Smooth muscle cell of the brain vasculature (primary cell): ENCODE data around the gene RNF207.

ENCODE experiments used
- DNase-seq: peaks from one replicate; pipeline ENCODE4 v3.0.0-alpha.2; 2012; ENCODE audit warnings: low read depth, low spot score

RNF207 gene, protein sequence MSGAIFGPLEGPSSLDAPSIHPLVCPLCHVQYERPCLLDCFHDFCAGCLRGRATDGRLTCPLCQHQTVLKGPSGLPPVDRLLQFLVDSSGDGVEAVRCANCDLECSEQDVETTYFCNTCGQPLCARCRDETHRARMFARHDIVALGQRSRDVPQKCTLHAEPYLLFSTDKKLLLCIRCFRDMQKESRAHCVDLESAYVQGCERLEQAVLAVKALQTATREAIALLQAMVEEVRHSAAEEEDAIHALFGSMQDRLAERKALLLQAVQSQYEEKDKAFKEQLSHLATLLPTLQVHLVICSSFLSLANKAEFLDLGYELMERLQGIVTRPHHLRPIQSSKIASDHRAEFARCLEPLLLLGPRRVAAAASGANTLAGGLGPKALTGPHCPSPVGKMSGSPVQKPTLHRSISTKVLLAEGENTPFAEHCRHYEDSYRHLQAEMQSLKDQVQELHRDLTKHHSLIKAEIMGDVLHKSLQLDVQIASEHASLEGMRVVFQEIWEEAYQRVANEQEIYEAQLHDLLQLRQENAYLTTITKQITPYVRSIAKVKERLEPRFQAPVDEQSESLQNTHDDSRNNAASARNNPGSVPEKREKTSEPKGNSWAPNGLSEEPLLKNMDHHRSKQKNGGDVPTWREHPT

DNA sequence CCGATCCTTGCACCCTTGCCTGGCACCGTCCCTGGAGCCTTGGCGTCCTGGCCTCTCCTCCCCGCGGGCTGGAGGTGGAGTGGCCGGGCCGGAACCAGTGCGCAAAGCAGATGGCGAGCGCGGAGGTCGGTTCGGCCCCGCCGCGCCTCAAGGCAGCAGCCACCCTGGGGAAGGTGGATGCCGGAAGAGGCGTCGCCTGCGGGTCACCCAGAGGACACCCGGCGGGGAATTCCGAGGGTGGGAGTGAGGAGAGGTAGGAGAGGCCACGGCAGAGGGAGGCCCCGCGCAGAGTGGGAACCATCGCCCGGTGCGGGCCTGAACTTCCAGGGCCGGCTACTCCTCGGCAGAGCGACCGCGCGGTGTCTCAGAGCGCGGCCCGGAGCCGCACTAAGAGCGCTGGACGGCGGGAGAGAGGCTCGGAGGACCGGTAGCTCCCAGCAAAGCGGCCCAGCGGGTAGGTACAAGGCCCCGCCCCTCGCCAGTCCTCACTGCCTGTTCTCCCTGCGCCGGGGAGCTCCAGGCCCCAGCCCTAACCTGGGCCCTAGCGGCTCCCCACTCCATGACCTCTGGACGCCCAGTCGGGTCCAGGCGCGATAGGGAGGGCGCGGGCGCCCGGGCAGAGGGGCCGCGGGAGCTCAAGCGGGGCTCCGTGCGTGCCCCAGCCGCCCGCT is at the start of gene RNF207:
RNF207 (plus strand) TSS at position 271 of the 671 bp plus-strand sequence. CDS start 417 bp downstream, outside the sequence.
- no peak for DNase-seq

DNA sequence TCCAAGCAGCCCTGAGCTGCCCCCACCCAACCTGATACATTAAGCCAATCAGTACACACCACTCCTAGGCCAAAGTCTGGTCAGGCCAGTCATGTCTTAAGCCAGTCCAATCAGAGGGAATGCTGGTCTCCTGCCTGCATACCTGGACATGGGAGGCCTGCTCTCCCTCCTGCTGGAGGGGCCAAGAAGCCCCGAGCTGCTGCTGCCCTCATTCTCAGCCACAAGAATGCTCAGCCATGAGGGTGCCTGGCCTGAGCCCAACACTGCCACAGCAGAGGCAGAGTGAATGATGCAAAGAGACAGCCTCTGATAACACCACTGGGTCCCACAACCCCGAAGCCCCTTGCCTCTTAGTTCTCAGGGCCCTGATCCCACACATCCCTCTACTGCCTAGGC is 48.8 kb upstream of the RNF207 start:
- DNase-seq: peak; percentile 17

DNA sequence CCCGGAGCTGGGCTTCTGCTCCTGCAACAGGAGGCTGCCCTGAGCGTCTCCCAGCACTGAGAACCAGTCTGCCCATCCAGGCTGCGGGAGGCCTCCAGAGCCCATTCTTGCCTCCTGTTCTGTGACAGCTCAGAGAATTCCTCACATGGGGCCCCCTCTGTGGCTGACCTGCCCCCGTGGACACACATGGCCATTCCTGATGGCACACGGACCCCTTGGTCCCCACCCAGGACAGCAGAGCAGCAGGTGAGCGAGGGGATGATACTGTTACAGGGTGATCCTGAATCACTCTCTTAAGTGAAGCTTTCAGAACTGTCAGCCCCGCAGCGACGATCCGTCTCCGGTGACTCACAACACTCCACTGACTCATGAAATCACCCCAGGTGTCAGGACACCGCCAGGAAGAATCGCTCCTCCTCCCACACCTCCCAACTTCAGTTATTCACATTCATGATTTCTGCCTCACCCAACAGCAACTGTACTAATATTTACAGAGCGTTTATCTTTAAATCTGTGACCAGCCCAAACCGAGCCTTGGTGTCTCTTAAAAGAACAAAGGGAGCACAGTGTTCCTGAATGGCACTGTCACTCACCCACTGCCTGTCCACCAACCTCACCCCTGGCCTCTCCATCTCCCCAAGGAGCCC is 48.3 kb upstream of the RNF207 start:
- peak; percentile 40 for DNase-seq

DNA sequence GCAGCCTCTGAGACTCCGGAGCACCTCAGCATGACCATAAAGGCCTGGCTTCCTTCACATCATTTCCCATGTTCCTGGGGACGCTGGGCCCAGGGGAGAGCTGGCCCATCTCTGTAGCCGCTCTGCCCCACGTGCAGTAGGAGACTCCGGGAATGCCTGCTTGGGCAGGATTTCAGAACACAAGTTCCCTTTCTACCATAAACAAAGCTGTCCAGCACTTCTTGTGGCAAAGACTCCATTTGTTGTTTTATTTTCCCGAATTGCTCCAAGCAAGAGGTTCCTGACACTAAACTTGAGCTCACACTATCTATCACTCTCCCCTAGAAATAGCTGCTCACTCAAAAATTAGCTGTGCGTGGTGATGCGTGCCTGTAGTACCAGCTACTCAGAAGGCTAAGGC is 47.7 kb upstream of the RNF207 start:
- no peak for DNase-seq

DNA sequence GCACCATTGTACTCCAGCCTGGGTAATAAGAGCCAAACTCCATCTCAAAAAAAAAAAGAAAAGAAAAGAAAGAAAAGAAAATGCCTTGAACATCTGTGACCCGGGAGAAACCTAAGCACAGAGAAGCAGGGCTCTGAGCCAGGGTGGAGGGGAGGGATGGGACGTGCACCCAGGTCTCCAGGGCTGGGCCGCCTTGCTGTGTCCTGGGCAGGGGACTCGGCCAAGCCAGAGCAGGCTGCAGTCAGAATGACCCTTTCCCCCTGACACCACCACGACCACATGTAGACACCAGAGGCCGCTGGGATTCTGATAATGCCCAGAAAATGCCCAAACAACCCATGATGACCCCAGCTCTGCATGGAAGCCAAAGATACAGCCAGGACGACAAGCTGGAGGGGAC is 43.6 kb upstream of the RNF207 start:
- DNase-seq: no peak

DNA sequence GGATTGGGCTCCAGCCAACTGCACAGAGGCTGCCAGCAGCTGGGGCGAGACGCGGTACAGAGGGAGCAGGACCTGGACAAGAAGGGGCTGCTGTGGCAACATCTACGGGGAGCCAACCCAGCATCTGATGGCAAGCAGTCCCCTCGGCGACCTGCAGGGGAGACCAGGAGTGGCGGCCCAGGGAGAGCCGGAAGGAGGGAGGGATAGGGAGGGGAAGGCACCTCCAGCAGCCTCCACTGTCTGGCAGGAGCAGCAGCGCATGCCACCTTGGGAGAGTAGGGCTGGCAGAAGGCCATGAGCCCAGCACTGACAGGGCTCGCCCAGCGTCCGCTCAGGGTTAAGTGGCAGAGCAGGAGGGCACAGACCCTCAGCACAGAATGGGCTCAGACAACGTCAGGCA is 43.1 kb upstream of the RNF207 start:
- DNase-seq: no peak

DNA sequence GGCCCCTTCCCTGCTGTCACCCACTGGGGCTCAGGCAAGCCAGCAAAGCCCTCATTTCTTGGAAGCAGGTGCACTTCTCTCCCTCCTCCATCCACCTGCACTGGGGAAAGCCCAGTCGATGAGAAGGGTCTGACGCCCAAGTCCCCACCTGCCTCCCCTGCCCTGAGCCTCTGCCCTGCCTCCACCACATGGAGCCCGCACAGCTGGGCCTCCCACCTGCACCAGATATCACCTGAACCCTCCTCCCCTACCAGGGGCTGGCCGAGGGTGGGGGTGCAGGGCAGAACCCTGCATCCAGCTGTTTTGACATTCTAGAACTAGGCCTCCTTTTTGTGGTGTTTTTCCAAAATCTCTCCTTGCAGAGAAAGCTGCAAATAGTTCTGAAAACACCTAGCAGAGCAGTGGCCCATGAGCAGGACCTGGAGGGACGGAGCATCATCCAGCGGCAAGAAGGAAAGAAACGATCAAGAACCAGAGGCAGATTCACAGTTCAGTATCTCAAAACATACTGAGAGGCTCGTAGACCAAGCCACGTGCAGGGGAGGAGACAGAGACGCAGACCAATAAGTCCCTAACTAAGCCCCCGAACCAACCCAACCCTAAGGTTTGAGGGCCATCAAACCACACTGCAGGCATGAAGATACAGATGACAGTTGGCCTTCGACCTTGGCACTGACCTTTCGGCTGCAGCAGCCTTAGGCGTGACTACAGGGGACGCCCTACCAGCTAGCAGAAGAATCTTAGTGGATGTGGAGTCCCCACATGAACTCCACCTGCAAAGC is 42.5 kb upstream of the RNF207 start:
- no peak for DNase-seq

DNA sequence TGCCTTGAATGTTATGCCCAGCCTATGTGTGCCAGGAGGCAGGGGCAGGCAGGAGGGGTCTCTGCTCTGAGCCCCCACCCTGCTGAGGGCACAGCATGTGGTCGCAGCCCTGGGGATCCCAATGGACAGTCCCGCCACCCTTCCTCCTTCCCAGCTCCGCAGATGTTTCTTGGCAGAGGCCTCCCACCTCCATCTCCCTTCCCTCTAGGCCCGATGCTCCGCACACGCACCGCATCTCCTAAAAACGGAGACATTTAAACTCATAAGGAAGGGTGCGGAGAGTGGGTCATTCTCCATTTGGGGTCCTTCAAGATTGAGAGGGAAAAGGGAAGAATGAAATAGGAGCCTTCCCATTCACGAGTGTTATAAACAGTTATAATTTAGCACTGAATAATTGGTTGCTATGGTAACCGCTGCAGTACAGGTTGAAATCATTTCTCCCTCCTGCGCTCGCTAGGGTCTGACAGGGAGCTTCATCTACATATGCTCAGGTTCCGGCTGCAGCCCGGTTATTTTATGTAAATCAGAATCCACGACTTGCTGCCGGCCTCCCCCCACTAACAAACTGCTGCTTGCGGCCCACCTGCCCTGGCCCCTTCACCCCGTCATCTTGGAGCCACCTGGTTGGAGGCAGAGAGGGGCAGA is 41.8 kb upstream of the RNF207 start:
- no peak for DNase-seq

DNA sequence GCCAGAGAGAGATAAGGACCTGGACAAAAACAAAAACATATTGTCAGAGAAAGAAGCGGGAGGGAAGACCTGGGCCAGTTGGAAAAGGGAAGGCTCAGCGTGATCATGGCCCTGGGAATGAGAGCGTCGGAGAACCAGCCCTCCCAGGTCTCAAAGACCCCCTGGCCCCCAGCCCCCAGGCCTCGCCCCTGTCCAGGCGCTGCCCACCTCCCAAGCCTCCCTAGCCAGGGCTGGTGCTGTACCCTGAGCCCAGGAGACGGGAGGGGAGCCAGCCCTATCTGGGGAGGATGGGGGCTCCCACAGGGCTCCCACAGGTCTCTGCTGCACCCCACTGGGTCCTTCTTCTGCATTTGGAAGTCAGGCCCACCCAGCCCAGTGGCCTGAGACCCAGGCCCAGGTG is 40.9 kb upstream of the RNF207 start:
- no peak for DNase-seq

DNA sequence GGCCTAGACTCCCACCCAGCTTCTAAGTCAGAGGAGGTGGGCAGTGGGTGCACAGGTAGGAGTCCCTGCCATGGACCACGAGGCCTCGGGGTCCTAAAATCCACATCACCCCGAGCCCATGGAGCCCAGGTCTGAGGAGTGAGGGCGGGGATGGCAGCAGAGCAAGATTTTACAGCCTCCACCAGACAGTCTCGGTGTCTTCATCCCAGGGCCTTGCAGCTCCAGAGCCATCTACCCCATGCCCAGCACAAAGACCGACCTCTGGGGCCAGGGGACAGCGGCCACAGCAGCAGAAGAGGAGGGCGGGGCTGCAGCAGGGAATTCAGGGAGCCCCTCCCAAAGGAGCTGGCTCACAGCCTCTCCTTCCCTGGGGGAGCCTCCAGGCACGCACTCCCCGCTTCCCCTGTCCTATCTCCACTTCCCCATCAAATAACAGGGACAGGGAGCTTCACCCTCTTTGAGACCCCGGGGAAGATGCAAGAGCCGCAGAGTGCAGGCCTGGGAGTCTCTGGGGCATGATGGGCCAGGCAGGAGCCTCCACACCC is 40.4 kb upstream of the RNF207 start:
- DNase-seq: no peak

DNA sequence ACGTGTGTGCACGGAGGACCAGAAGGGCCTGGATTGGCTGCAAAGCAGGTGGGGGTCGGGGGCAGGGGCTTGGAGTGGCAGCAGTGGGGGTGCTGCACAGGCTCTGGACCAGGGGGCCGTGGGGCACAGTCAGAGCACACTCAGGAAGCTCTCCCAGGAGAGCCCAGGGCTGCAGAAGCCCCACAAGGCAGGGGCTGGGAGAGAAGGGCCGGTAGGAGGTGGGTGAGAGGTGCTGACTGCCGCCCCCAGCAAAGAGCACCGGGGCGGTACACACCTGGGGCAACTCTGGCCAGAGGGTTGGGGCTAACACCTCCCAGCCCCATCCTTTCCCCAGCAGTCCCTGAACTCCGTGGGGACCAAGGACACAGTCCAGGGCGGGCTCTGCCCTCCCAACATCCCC is 39.7 kb upstream of the RNF207 start:
- no peak for DNase-seq

DNA sequence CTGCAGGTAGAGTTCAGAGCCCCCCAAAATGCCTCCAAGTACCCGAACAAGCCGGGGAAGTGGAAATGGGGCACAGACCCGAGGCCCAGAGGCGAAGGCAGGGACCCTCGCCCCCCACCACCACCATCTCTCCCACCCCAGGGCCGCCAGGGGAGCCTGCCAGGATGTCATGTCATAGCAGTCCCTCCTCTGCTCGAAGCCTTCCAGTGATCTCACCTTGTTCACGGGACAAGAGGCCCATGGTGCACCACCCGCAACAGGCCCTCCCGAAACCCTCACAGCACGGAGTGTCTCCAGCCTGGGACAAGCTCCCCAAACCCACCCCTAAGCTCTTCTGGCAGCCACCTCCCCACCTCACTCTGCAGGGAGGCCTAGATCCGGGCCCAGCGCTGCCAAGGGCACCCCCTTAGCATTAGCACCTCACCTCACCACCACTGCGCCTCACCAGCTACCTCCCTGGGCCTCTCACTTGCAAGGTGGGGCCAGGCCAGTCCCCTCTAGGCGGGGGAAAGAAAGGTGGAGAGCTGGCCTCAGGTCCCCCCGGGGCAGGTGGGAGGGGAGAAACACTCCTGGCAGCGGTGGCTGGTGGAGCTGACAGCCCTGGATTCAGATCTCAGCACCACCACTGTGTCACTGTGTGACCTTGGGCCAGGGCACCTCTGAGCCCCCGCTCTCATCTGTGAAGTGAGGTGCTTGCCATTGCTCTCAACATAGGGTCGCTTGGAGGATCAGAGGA is 39.1 kb upstream of the RNF207 start:
- DNase-seq: no peak

DNA sequence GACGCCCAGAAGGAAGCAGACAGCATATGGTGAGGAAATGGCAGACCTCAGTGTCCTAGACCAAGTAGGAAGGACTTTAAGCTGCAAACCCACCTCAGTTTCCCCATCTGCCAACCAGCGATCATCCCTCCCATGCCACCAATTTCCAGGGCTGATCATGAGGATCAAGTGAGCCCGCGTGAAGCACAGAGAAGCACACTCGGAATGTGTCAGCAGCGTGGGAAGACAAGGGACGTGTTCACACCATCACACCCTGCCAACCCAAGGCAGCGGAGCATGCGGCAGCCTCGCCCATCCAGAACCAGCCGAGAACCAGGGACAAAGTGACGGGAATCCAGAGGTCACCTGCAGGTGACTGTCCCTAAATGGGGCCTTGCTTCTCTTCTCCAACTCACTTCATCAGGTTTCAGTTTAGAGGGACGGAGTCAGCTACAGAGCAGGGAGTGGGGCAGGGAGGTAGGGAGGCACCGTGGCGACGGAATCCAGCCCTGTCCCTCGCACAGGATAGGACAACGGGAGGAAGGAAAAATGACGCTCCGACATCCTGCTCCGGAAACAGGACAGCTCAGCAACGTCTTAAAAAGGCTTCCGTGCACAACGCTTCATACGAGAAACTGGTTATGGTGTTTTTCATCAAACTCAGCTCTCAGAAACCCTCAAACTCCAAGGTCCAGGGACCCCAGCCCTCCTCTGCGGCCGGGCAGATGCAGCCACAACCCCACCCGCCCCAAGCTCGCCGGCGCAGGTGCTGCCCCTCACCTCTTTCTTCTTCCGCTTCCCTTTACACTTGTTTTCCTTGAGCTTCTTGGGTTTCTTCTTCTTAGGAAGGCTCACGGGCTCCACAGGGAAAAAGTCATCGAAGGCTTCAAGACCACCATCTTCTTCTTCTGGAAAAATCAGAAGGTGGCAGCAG is 38.3 kb upstream of the RNF207 start:
- no peak for DNase-seq

DNA sequence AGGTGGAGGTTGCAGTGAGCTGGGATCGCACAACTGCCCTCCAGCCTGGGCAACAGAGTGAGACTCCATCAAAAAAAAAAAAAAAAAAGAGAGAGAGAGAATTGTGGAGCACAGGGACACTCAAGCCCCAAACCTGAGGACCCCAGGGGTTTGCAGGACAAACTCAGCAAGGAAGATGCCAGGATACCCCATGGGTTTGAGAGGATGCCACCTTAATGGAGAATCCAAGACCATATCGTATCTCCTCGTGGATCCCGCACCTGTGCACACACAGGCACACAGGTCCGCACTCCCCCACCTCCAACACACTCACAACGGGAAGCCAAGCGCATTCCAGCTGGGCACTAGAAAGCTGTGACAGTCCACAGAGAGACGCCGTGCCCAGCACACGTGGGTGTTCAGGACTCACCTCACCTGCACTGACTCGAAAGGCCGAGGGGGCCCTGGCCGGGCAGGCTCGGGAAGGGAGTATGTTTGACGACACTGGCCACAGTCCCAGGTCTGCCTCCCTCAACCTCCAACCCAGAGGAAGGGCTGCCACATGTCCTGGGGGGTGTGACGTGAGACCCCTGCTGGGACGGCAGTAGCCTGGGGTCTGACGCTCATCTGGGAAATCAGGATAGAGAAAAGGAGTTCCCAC is 36.9 kb upstream of the RNF207 start:
- DNase-seq: no peak

DNA sequence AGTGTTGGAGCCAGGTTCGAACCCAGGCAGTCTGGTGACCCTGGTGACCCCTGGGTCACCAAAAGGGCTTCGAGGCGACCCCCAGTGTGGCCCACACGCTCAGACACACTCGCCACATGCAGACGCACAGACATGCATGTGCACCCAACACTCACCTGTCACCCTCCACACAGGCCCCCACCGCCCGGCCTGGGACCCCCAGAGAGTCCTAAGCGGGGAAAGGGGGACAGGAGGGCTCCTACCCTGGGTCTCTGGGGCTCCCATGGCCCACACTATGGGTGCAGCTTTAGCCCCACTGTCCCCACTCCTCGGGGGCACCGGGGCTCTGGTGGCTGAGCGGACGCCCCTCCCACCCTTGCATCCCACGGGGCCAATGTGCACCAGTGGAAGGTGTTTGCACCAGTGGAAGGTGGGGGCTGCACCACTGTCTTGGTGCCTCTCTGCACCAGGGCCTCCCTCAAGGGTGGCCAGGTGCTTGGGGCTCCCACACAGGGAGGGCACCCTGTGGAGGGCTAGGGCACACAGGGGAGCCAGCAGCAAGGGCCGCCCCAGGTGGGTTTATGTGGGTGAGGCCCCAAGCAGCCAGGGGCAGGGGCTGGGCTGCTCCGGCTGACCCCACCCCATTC is 35.7 kb upstream of the RNF207 start:
- DNase-seq: no peak

DNA sequence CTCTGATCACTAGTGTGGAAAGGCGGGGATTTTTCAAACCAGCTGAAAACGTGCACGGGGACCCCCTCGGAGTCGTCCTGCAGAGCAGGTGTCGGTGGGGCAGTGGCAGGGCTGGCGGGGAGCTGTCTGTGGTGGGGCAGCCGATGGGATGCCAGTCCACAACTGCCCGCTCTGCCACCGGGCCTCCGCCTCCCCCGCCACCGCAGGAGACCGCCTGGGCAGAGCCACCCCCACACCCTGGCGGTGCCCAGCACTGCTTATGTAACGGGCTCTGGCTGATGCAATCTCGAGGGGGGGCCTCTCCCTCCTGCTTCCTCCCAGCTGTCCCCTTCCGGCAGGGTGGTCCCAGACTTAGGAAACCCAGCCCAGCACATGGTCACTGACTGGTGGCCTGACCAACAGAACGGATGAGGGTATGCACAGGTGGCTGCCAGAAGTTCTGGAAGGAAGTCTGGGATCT is 35.1 kb upstream of the RNF207 start:
- DNase-seq: no peak

DNA sequence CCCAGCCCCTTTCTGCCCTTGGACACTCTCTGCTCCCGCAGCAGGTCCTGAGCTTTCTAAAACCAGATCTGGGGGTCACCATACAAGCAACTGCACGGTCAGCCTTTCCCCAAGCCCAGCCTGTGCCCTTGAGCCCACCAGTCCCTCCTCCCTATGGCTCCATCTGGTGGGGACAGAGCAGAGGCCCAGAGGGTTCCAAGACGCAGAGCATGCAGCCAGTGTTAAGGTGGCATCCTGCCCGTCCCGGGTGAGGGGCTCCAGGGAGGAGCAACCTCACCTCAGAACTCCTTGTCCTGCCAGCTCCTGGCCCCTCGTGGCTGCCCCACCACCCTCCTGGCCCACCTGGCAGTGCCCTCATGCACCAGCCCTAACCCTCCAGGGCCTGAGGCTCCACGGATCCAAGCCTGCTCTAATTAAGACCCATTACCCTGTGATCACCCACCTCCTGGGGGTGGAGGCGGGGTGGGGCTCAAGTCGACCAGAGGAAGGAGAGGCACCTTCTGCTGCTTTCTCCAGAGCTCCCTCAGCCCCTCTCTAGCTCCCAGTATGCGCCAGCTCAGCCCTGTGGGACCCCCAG is 34.3 kb upstream of the RNF207 start:
- DNase-seq: no peak
